Cardiac muscle cell (in vitro differentiated cells and primary cell): Measurements from ENCODE around the gene KCNK17. TPM values are rescaled to one million over a fixed set of nuclear protein-coding genes. Genes with fewer than 3 reads are reported as not detected.

ENCODE experiments used
- DNase-seq, 2 donors: peaks; one replicate each; pipeline versions ENCODE4 v3.0.0 to v3.0.0-alpha.2; 2010 to 2017; ENCODE audit warnings: low read depth in 1 of 2, low spot score in 1 of 2
- H3K27ac ChIP-seq: fragments of 200-600 bp; sonication (generic); 2 replicates; pipeline ENCODE4 v1.5.1; 2016
- H3K27me3 ChIP-seq: fragments of 200-600 bp; sonication (generic); 2 replicates; pipeline ENCODE4 v1.6.0; 2016; ENCODE audit warnings: control low read depth
- H3K36me3 ChIP-seq: fragments of 200-600 bp; sonication (generic); 2 replicates; pipeline ENCODE4 v1.5.1; 2016; ENCODE audit warnings: control low read depth
- H3K4me1 ChIP-seq: fragments of 200-600 bp; sonication (generic); 2 replicates; pipeline ENCODE4 v1.8.1; 2017; ENCODE audit warnings: low read depth, mild to moderate bottlenecking, mixed run types
- H3K4me3 ChIP-seq: fragments of 200-600 bp; sonication (generic); 2 replicates; pipeline ENCODE4 v1.5.1; 2016; ENCODE audit warnings: mild to moderate bottlenecking
- H3K9me3 ChIP-seq: fragments of 200-600 bp; sonication (generic); 2 replicates; pipeline ENCODE4 v1.5.1; 2017; ENCODE audit warnings: low read depth, mild to moderate bottlenecking, control low read depth
- CTCF ChIP-seq: IDR thresholded peaks from 2 replicates; pipeline ENCODE4 v1.5.1; 2012; ENCODE audit warnings: low read depth, mild to moderate bottlenecking, low read length
- polyA plus RNA-seq: library from polyadenylated mRNA; unstranded; fragments of >200 nt; fragmentation: Nextera tagmentation; extraction: Ambion mirVana; gene quantifications from 2 replicates; pipeline ENCODE4 v1.2.1, GENCODE V29; 2016
- total RNA-seq: library from RNA; depleted of rRNA; stranded (reverse); fragments of >200 nt; gene quantifications from 2 replicates; pipeline ENCODE4 v1.2.3, GENCODE V29; 2016

Gene KCNK17
- total and polyA plus RNA-seq, 2 experiments from 2014 or later = not detected

- H3K4me1 ChIP-seq = no peaks in the 10 kb centered on the region
- no peak overlapping the region for H3K27ac ChIP-seq
- H3K9me3 ChIP-seq = no peaks in the 10 kb centered on the region
- no peak for TF ChIP-seq CTCF
- no peaks in the 10 kb centered on the region for H3K36me3 ChIP-seq
- no peak overlapping the region for H3K4me3 ChIP-seq
- peaks cover 10% of the 10 kb centered on the region for H3K27me3 ChIP-seq
- no peak for DNase-seq
These were observed 32.8 kb downstream of the KCNK17 start for GRCh38 chr6:39281312-39281980.

GRCh38 chr6:39280247-39280731 lies 33.9 kb downstream of the KCNK17 start:
- H3K4me1 ChIP-seq = no peaks in the 10 kb centered on the region
- DNase-seq = no peak
- peaks cover 10% of the 10 kb centered on the region for H3K27me3 ChIP-seq
- TF ChIP-seq CTCF = no peak
- H3K27ac ChIP-seq = no peak overlapping the region
- no peaks in the 10 kb centered on the region for H3K36me3 ChIP-seq
- H3K9me3 ChIP-seq = no peaks in the 10 kb centered on the region
- no peak overlapping the region for H3K4me3 ChIP-seq

- Histone ChIP-seq H3K4me1 (no peaks in the 10 kb centered on the region), H3K27ac (no peak overlapping the region), H3K36me3 (no peaks in the 10 kb centered on the region), H3K27me3 (peaks cover 10% of the 10 kb centered on the region), H3K4me3 (no peak overlapping the region), H3K9me3 (no peaks in the 10 kb centered on the region)
- TF ChIP-seq CTCF = no peak
- no peak for DNase-seq
These were observed 34.7 kb downstream of the KCNK17 start for GRCh38 chr6:39279539-39279938.

GRCh38 chr6:39276379-39276995 lies 37.7 kb downstream of the KCNK17 start:
- peaks cover 14% of the 10 kb centered on the region for H3K27me3 ChIP-seq
- DNase-seq = no peak
- no peak overlapping the region for H3K27ac ChIP-seq

GRCh38 chr6:39274903-39275302 lies 39.3 kb downstream of the KCNK17 start:
- Histone ChIP-seq H3K36me3 (no peaks in the 10 kb centered on the region), H3K4me3 (no peak overlapping the region), H3K27ac (no peak overlapping the region), H3K9me3 (no peaks in the 10 kb centered on the region), H3K27me3 (peaks cover 10% of the 10 kb centered on the region), H3K4me1 (no peaks in the 10 kb centered on the region)
- no peak for DNase-seq
- TF ChIP-seq CTCF = no peak

More at GRCh38 chr6:39276379-39276995, 37.7 kb downstream of the KCNK17 start:
- Histone ChIP-seq H3K9me3 (no peaks in the 10 kb centered on the region), H3K36me3 (no peaks in the 10 kb centered on the region), H3K4me1 (no peaks in the 10 kb centered on the region), H3K4me3 (no peak overlapping the region)
- TF ChIP-seq CTCF = no peak
